ENCODE measurements around the gene GTSF1L.

GRCh38 chr20:43752051-43752360, 25.2 kb upstream of the GTSF1L start:
- no peak for TF ChIP-seq ESRRA (IDR thresholded peaks at IDR 0.05; ENCODE audit: borderline replicate concordance, low read length)
- TF ChIP-seq JUN (IDR thresholded peaks at IDR 0.05) = no peak

All from A549 (cell line).